ENCODE results near the gene HSD11B1. TPM values are rescaled to one million over a fixed set of nuclear protein-coding genes. Genes with fewer than 3 reads are reported as not detected.

Gene HSD11B1
- total RNA-seq, 6 experiments from 2014 or later = 281 to 749 (median 512) TPM

- H3K36me3 ChIP-seq = no peaks in the 10 kb centered on the region
- H3K9me3 ChIP-seq = no peaks in the 10 kb centered on the region
- peaks cover 0 to 3% (median 0%) of the 10 kb centered on the region in 4 donors for H3K4me1 ChIP-seq
- intact Hi-C loops (cut with DNase I) = loop anchor here (5.0 to 10.0 kb wide), 2 partner anchors 104 to 106 kb away; partner anchors contain the start of gene CAMK1G (in 2 of the 2)
- DNase-seq = no peak
- no peaks in the 10 kb centered on the region for H3K27me3 ChIP-seq
- H3K4me3 ChIP-seq = no peak overlapping the region
- H3K27ac ChIP-seq = no peak overlapping the region
- ATAC-seq = peak in 2 of 4 donors; percentile 10 to 28
- 100% methylated on average over 1 of the region's 1 CpG for WGBS (ENCODE audit: insufficient coverage, low coverage, low lambda C conversion rate, missing lambda C conversion rate)
- TF ChIP-seq, protein P1, sequence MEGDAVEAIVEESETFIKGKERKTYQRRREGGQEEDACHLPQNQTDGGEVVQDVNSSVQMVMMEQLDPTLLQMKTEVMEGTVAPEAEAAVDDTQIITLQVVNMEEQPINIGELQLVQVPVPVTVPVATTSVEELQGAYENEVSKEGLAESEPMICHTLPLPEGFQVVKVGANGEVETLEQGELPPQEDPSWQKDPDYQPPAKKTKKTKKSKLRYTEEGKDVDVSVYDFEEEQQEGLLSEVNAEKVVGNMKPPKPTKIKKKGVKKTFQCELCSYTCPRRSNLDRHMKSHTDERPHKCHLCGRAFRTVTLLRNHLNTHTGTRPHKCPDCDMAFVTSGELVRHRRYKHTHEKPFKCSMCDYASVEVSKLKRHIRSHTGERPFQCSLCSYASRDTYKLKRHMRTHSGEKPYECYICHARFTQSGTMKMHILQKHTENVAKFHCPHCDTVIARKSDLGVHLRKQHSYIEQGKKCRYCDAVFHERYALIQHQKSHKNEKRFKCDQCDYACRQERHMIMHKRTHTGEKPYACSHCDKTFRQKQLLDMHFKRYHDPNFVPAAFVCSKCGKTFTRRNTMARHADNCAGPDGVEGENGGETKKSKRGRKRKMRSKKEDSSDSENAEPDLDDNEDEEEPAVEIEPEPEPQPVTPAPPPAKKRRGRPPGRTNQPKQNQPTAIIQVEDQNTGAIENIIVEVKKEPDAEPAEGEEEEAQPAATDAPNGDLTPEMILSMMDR (IDR thresholded peaks at IDR 0.05) = no peak
- no peak for TF ChIP-seq POLR2A (IDR thresholded peaks at IDR 0.05)
Measured at GRCh38 chr1:209688746-209689234, 15.9 kb upstream of the HSD11B1 start.

DNA sequence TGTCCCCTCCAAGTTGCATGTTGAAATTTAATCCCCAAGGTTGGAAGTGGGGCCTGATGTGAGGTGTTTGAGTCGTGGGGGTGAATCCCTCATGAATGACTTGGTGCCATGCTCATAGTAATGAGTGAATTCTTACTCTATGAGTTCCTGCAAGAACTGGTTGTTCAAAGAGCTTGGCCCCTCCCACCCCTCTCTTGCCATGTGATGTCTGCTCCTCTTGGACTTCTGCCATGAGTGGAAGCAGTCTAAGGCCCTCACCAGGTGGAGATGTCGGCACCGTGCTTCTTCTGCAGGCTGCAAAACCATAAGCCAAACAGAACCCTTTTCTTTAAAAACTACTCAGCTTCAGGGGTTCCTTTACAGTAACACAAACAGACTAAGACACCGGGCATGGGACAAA, 15.2 kb upstream of the HSD11B1 start:
- no peak overlapping the region for H3K4me3 ChIP-seq
- DNase-seq (peak in 1 of 3 donors; percentile 23), ATAC-seq (no peak)
- TF ChIP-seq, protein P1 (IDR thresholded peaks at IDR 0.05) = no peak
- no peak for TF ChIP-seq POLR2A (IDR thresholded peaks at IDR 0.05)
- intact Hi-C loops (cut with DNase I) = loop anchor here (5.0 to 10.0 kb wide), 2 partner anchors 105 to 107 kb away; partner anchors contain the start of gene CAMK1G (in 2 of the 2)
- 72% methylated on average over 4 of the region's 4 CpGs for WGBS (ENCODE audit: insufficient coverage, low coverage, low lambda C conversion rate, missing lambda C conversion rate)
- H3K36me3 ChIP-seq = no peaks in the 10 kb centered on the region
- H3K27ac ChIP-seq = no peak overlapping the region
- no peaks in the 10 kb centered on the region for H3K27me3 ChIP-seq
- H3K4me1 ChIP-seq = peaks cover 0 to 3% (median 0%) of the 10 kb centered on the region in 4 donors
- no peaks in the 10 kb centered on the region for H3K9me3 ChIP-seq

DNA sequence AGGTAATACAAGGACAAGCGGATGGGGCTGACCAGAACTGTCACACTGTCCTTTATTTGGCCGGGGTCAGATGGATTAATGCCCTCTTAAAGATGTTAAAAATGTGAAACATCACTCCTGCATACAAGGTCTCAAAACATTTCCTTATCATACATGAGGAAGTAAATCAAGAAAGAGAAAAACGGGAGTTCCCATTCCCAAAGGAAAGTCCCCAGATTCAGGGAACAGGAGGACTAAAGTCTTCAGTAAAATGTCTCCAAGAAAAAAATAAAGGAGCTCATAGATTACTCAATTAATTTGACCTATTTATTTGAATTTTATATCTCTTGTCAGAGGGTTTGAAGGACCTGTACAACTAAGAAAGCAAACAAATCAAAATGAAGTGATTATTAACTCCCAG, 13.4 kb upstream of the HSD11B1 start:
- whole genome bisulfite sequencing (ENCODE audit: insufficient coverage, low coverage, low lambda C conversion rate, missing lambda C conversion rate) = 65% methylated on average over 3 of the region's 3 CpGs
- no peak for DNase-seq
- H3K4me3 ChIP-seq = no peak overlapping the region
- intact Hi-C loops (cut with DNase I) = loop anchor here (5.0 to 10.0 kb wide), 2 partner anchors 54 to 56 kb away; no protein-coding TSS in a partner anchor
- H3K27ac ChIP-seq = no peak overlapping the region
- ATAC-seq = no peak
- no peaks in the 10 kb centered on the region for H3K36me3 ChIP-seq
- H3K4me1 ChIP-seq = peaks cover 0 to 5% (median 1%) of the 10 kb centered on the region in 4 donors
- no peak for TF ChIP-seq POLR2A (IDR thresholded peaks at IDR 0.05)
- TF ChIP-seq, protein P1 (IDR thresholded peaks at IDR 0.05) = no peak
- no peaks in the 10 kb centered on the region for H3K27me3 ChIP-seq
- no peaks in the 10 kb centered on the region for H3K9me3 ChIP-seq

DNA sequence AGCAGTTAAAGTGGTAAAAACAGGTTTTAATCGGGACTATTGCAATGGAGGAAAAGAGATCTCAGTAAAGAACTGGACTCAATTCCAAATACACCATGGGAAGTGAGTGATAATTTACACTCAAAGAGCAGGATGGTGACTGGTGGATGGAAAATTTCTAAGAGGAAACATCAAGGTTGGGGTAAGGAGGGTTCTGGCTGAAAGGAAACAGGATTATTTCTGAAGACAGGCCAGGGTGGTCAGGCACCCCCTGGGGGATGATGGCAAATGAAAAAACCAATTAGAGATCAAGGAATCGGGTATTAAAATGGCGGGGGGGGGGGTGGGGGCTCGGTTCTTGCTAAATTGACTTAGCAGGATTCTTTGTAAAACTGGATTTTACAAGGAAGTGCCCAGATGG, 12.3 kb upstream of the HSD11B1 start:
- 23% methylated on average over 4 of the region's 4 CpGs for WGBS (ENCODE audit: insufficient coverage, low coverage, low lambda C conversion rate, missing lambda C conversion rate)
- Histone ChIP-seq H3K4me1 (peaks cover 0 to 15% (median 6%) of the 10 kb centered on the region in 4 donors), H3K4me3 (no peak overlapping the region), H3K9me3 (no peaks in the 10 kb centered on the region), H3K27ac (peak overlapping the region in 1 of 3 donors; percentile 12), H3K27me3 (no peaks in the 10 kb centered on the region), H3K36me3 (no peaks in the 10 kb centered on the region)
- TF ChIP-seq, protein P1 (IDR thresholded peaks at IDR 0.05) = no peak
- TF ChIP-seq POLR2A (IDR thresholded peaks at IDR 0.05) = no peak
- no peak for ATAC-seq
- intact Hi-C loops (cut with DNase I) = loop anchor here (5.0 to 10.0 kb wide), 2 partner anchors 53 to 55 kb away; no protein-coding TSS in a partner anchor
- no peak for DNase-seq
